HEK293T (cell line): ENCODE results near the gene SULT1A2.
A peak's percentile ranks its signal among the peaks of the same experiment; 100 is the strongest.
"Not testable (repeated sequence)": the region's sequence is repeated elsewhere in the genome, so short reads cannot be mapped to it uniquely, and the experiment has no call there.

Source experiments
- CTCF ChIA-PET: fragments of 350-600 bp; formaldehyde crosslinking; extraction: SDS; loops from one replicate; lab custom pipeline; 2021; ENCODE audit warnings: antibody characterized with exemption, inconsistent platforms; lab: Yijun Ruan, JAX
- POLR2A ChIA-PET: fragments of 350-600 bp; formaldehyde crosslinking; extraction: SDS; loops from one replicate; lab custom pipeline; 2020; ENCODE audit warnings: antibody characterized with exemption, inconsistent platforms; lab: Yijun Ruan, JAX
- DNase-seq: peaks from one replicate; pipeline ENCODE4 v3.0.0; 2012; ENCODE audit warnings: mixed read lengths; ENCODE audit errors: extremely low spot score
- ARNT ChIP-seq: fragments of 450-650 bp; IDR thresholded peaks from 2 replicates; pipeline ENCODE4 v1.6.1; 2017; ENCODE audit warnings: mild to moderate bottlenecking
- BHLHE40 ChIP-seq: fragments of 450-650 bp; IDR thresholded peaks from 2 replicates; pipeline ENCODE4 v1.6.1; 2016; ENCODE audit warnings: mild to moderate bottlenecking, moderate library complexity, borderline replicate concordance
- CTBP1 ChIP-seq: fragments of 450-650 bp; IDR thresholded peaks from 2 replicates; pipeline ENCODE4 v1.6.1; 2016; ENCODE audit warnings: borderline replicate concordance
- ELF4 ChIP-seq: fragments of 450-650 bp; IDR thresholded peaks from 2 replicates; pipeline ENCODE4 v1.6.1; 2017; ENCODE audit warnings: antibody characterized with exemption
- FOXA1 ChIP-seq: fragments of 450-650 bp; IDR thresholded peaks from 2 replicates; pipeline ENCODE4 v1.6.1; 2016; ENCODE audit warnings: mild to moderate bottlenecking
- FOXK2 ChIP-seq: fragments of 450-650 bp; IDR thresholded peaks from 2 replicates; pipeline ENCODE4 v1.6.1; 2016; ENCODE audit warnings: mild to moderate bottlenecking
- FOXM1 ChIP-seq: fragments of 450-650 bp; IDR thresholded peaks from 2 replicates; pipeline ENCODE4 v1.6.1; 2017; ENCODE audit warnings: mild to moderate bottlenecking, borderline replicate concordance
- HDGF ChIP-seq: fragments of 450-650 bp; IDR thresholded peaks from 2 replicates; pipeline ENCODE4 v1.6.1; 2017; ENCODE audit warnings: antibody characterized with exemption, borderline replicate concordance
- L3MBTL2 ChIP-seq: fragments of 450-650 bp; conservative IDR thresholded peaks from 2 replicates; pipeline ENCODE4 v1.6.1; 2016; ENCODE audit warnings: mild to moderate bottlenecking
- LEF1 ChIP-seq: fragments of 450-650 bp; IDR thresholded peaks from 2 replicates; pipeline ENCODE4 v1.6.1; 2017; ENCODE audit warnings: mild to moderate bottlenecking, borderline replicate concordance
- NFRKB ChIP-seq: fragments of 450-650 bp; IDR thresholded peaks from 2 replicates; pipeline ENCODE4 v1.6.1; 2016; ENCODE audit warnings: mild to moderate bottlenecking, moderate library complexity
- SP1 ChIP-seq: fragments of 450-650 bp; IDR thresholded peaks from 2 replicates; pipeline ENCODE4 v1.6.1; 2017
- SUZ12 ChIP-seq: fragments of 450-650 bp; IDR thresholded peaks from 2 replicates; pipeline ENCODE4 v1.6.1; 2016; ENCODE audit warnings: mild to moderate bottlenecking
- TARDBP ChIP-seq: fragments of 450-650 bp; IDR thresholded peaks from 2 replicates; pipeline ENCODE4 v1.6.1; 2016
- ZNF384 ChIP-seq: fragments of 450-650 bp; IDR thresholded peaks from 2 replicates; pipeline ENCODE4 v1.6.1; 2016
- TF ChIP-seq, protein P1 (sequence below): fragments of 450-650 bp; IDR thresholded peaks from 2 replicates; pipeline ENCODE4 v1.6.1; 2016

Gene SULT1A2

DNA sequence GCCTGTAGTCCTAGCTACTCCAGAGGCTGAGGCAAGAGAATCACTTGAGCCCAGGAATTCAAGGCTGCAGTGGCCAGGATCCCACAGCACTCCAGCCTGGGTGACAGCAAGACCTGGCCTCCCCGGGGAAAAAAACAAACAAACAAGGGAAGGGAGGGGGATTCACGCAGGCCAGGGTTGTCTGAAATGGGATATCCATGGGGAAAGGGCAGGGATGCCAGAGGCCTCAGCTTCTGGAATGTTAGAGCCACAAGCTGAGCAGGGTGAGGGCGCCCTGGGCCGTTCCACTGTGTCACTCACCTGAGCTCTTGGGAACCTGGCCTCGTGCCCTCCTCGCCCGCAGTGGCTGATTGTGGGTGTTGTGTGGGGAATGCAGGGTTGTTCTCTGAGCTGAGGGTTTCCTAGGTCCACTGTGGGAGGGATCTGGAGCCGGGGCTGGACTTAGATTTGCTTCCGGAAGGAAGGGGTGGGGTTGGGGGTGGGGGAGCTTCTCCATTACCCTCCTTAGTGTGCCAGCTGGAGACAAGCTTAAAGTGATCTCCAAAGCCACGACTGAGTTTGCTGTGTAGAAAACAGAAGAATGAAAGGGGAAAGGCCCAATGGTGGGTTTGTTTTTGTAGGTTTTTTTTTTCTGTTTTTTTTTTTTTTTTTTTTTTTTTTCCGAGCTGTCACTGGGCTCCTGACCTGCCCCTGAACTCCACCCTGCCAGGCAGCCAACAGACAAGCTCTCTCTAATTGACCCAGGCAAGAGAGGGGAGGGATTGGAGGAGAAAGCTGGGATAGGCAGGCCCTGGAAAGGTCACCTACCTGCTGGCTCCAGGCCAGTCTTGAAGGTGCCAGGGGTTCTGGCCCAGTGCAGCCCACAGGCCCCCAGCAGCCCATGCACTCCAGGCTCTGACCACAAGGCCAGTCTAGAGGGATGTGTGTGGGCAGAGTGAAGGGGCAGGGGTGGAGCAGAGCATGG, 13.1 kb upstream of the SULT1A2 start, which contains the start of gene SULT1A1:
Gene SULT1A1, minus strand, starts transcription at position 414 of the 964 bp plus-strand sequence. CDS start 1,189 bp downstream, outside the sequence.
- ChIA-PET POLR2A (interaction anchor here (0.7 to 1.4 kb wide), 3 partner anchors 12 to 56 kb away, joined by 3 to 5 read pairs (median 4); partner anchors contain the start of gene SGF29), CTCF (interaction anchor here (0.7 kb wide), 2 partner anchors 38 to 1764 kb away, joined by 3 read pairs; no protein-coding TSS in a partner anchor)
- DNase-seq = no peak
- TF ChIP-seq LEF1 = no peak
- TF ChIP-seq ZNF384 = peak; percentile 77; the same call in 1 of the 2 replicates

DNA sequence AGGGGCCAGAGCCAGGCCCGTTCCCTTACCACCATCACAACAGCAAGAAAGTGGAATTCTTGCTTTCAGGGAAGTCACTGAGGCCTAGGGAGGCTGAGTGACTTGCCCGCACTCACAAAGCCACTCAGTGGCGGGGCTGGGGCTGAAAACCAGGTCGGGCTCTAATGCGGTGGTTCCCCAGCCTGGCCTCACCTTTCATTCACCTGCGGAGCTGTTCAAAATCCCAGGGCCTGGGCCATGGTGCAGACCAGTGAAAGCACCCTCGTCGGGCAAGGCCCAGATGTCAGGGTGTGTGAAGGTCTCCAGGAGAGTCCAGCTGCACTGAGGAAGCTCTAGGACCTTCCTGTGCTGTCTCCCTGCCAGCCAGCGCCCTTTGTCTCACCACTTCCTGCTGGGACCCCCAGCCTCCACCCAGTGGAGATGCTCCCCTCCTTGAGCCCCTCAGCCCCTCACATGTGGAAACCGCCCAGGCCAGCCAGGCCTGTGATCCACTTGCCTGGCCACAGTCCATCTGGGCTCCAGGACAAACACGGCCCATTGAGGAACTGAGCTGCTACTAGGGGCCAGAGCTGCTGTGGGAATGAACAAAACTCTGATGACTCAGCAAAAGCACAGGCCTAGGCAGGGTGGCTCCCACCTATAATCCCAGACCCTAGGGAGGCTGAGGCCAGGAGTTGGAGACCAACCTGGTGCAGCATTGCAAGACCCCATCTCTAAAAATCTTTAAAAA, 12.2 kb upstream of the SULT1A2 start:
- DNase-seq, CTCF ChIA-PET: not testable (repeated sequence)
- POLR2A ChIA-PET = interaction anchor here (0.7 to 1.4 kb wide), 2 partner anchors 11 to 55 kb away, joined by 4 to 5 read pairs; partner anchors contain the start of gene SGF29

DNA sequence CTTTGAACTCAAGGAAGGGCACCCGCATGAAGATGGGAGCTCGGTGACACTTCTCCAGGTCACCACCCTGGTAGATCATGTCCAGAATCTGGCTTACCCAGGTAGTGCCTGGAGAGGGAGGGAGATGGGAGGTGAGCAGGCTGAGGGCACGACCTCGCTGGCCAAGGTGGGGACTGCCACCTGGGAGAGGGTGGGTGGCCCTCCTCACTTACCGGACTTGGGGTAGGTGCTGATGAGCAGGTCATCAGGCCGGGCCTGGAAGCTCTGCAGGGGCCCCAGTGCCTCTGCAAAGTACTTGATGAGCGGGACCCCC, 11.6 kb upstream of the SULT1A2 start:
- POLR2A ChIA-PET, CTCF ChIA-PET: not testable (repeated sequence)

DNA sequence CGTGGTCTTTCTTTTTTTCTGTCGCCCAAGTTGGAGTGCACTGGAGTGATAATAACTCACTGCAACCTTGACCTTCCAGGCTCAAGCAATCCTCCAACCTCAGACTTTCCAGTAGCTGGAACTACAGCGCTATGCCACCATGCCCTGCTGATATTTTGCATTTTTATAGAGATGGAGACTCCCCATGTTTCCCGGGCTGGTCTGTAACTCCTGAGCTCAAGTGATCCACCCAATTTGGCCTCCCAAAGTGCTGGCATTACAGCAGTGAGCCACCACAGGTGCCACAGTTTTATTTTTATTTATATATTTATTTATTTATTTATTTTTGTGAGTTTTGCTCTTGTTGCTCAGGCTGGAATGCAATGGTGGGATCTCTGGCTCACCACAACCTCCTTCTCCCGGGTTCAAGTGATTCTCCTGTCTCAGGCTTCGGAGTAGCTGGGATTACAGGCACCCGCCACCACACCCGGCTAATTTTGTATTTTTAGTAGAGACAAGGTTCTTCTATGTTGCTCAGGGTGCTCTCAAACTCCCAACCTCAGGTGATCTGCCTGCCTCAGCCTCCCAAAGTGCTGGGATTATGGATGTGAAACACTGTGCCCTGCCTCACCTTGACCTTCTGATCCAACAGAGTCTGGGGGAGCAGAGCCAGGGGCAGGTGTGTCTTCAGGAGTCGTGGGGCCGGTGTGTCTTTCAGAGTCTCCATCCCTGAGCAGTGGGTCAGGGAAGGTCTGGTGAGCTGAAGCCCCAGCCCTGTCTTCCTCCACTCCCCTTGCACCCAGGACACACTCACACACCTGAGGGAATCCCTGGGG, 11.0 kb upstream of the SULT1A2 start:
- DNase-seq, POLR2A ChIA-PET, CTCF ChIA-PET: not testable (repeated sequence)

More for the DNA sequence above, 11.6 kb upstream of the SULT1A2 start:
- not testable (repeated sequence) for DNase-seq

DNA sequence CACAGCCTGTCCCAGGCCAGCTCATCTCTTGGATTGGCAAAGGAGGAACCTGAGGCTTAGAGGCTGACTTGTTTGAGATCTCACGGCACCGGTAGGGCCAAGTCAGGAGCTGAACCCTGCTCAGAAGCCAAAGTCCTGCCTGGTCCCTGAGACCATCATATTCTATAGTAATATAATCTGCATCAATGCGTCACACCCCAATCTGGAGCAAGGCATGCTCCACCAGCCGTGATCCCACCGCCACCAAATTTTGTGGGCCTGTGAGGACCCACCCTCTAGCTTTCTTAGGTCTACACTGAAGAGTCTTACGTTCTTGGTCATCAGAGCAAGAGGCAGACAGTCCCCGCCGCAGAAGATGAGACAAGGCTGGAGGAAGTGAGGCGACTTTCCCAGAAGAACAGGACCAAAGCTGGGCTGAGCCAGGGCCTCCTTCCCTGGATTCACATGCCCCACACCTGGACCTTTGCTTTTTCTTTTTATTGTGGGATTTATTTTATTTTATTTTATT, 10.3 kb upstream of the SULT1A2 start:
- no peak for DNase-seq
- TF ChIP-seq SP1 (no peak), ELF4 (no peak), HDGF (no peak), FOXM1 (no peak), L3MBTL2 (no peak), ARNT (no peak), CTBP1 (no peak), FOXK2 (no peak), TARDBP (no peak), SUZ12 (no peak), ZNF384 (no peak), NFRKB (no peak), LEF1 (no peak), BHLHE40 (no peak)
- TF ChIP-seq, protein P1, sequence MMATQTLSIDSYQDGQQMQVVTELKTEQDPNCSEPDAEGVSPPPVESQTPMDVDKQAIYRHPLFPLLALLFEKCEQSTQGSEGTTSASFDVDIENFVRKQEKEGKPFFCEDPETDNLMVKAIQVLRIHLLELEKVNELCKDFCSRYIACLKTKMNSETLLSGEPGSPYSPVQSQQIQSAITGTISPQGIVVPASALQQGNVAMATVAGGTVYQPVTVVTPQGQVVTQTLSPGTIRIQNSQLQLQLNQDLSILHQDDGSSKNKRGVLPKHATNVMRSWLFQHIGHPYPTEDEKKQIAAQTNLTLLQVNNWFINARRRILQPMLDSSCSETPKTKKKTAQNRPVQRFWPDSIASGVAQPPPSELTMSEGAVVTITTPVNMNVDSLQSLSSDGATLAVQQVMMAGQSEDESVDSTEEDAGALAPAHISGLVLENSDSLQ = no peak
- ChIA-PET POLR2A (no interaction called here), CTCF (no interaction called here)

DNA sequence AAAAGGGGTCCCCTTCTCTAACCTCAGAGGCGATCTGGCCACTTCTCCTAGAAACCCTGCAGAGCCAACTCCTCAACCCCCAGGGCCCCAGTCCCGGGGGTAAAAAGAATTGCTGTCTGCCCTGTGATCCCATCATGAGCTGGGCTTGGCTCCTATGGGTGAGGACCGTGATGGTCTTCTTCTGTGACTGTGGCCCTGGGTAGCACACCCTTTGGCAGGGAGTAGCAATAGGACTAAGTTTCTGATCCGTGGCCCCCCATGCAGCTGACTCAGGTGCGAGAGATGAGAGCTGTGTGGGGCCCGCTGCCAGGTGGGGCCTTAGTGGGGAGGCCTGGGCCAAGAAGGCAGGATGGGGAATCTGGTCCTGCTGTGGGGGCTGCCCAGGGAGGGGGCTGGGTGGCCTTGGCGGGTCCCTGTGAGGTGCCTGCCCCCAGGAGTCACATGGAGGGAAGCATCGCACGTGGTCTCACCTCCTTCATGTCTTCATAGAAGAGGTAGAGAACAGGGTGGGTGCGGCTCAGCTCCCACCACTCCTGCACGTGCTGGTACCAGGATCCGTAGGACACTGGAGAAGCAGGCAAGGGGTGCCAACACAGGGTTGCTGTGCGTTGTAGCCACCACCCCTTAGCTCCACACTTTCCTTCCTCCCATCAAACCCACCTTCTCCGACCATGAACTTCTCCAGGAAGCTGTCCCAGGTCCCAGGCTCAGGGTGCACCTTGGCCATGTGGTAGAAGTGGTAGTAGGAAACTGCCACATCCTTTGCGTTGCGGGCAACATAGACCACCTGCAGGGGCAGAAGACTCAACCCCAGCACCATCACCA, 9.7 kb upstream of the SULT1A2 start:
- CTCF ChIA-PET = no interaction called here
- no peak for DNase-seq
- POLR2A ChIA-PET = no interaction called here
- TF ChIP-seq SP1 (no peak), SUZ12 (no peak), HDGF (no peak), L3MBTL2 (no peak), ZNF384 (no peak), TARDBP (no peak), ELF4 (no peak), FOXA1 (no peak), BHLHE40 (no peak), FOXK2 (no peak), FOXM1 (no peak)

DNA sequence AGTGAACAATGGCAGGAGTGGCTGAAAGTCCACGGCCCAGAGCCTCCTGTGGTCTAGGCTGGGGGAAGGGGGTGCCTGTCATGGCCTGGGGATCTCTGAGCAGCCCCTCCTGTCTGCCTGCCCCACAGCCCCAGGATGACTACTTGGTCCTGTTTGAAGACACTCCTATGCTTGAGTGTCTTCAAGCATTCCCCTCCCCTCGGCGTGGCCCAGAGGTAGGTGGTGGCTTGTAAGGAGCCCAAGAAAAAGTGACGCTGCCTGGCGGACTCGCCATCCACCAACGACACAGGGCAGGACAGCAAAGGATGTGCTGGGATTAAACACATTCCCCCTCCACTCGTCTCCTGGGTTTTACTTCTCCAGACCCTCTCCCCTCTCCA, 7.3 kb upstream of the SULT1A2 start:
- CTCF ChIA-PET = no interaction called here
- DNase-seq = no peak
- TF ChIP-seq ZNF384 = no peak
- TF ChIP-seq TARDBP = no peak
- TF ChIP-seq, protein P1 = no peak
- TF ChIP-seq SP1 = no peak
- POLR2A ChIA-PET = no interaction called here
